ENCODE measurements around the gene RGS2. TPM values are rescaled to one million over a fixed set of nuclear protein-coding genes. Genes with fewer than 3 reads are reported as not detected.

The RGS2 gene
- total and polyA plus RNA-seq, 2 experiments from 2014 or later = 196 to 283 TPM

DNA sequence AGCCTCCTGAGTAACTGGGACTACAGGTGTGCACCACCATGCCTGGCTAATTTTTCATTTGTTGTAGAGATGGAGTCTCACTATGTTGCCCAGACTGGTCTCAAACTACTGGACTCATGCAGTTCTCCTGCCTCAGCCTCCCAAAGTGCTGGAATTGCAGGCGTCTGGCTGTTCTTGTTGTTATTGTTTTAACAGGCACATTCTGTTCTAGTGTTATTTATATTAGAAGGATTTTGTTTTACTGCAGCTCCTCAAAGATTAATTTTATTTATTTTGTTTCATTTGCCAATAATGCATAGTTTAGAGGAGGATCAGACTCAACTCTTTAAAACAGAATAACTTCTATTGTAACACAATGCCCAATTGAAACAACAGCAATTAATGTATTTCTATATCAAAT lies 35.5 kb downstream of the RGS2 start:
- WGBS (ENCODE audit: low lambda C conversion rate, missing lambda C conversion rate) = 76% methylated on average over 1 of the region's 1 CpG
- H3K9me2 ChIP-seq (replicated peaks; ENCODE audit: insufficient read depth) = no peaks in the 10 kb centered on the region
- TF ChIP-seq EZH2 (IDR thresholded peaks at IDR 0.05; ENCODE audit: borderline replicate concordance) (no peak), EZH2phosphoT487 (IDR thresholded peaks at IDR 0.05; ENCODE audit: low read depth, severe bottlenecking, unreplicated experiment) (no peak)
- TF ChIP-seq, protein P1, sequence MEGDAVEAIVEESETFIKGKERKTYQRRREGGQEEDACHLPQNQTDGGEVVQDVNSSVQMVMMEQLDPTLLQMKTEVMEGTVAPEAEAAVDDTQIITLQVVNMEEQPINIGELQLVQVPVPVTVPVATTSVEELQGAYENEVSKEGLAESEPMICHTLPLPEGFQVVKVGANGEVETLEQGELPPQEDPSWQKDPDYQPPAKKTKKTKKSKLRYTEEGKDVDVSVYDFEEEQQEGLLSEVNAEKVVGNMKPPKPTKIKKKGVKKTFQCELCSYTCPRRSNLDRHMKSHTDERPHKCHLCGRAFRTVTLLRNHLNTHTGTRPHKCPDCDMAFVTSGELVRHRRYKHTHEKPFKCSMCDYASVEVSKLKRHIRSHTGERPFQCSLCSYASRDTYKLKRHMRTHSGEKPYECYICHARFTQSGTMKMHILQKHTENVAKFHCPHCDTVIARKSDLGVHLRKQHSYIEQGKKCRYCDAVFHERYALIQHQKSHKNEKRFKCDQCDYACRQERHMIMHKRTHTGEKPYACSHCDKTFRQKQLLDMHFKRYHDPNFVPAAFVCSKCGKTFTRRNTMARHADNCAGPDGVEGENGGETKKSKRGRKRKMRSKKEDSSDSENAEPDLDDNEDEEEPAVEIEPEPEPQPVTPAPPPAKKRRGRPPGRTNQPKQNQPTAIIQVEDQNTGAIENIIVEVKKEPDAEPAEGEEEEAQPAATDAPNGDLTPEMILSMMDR (IDR thresholded peaks at IDR 0.05; ENCODE audit: poor library complexity) = no peak
- no peak overlapping the region for H3K27ac ChIP-seq
- H3K4me3 ChIP-seq = no peak overlapping the region
- no peak overlapping the region for H3K4me2 ChIP-seq
- H3K36me3 ChIP-seq (replicated peaks; ENCODE audit: insufficient read depth, low read depth) = no peaks in the 10 kb centered on the region
- no peaks in the 10 kb centered on the region for H3K79me2 ChIP-seq
- H4K20me1 ChIP-seq (ENCODE audit: insufficient read depth, poor library complexity, severe bottlenecking) = no peaks in the 10 kb centered on the region
- H2AFZ ChIP-seq = no peak overlapping the region
- no peaks in the 10 kb centered on the region for H3K27me3 ChIP-seq
- no peaks in the 10 kb centered on the region for H3K4me1 ChIP-seq (ENCODE audit: insufficient read depth)
- no peak for DNase-seq (ENCODE audit: low spot score)
- H3K9me3 ChIP-seq (ENCODE audit: low read depth) = no peaks in the 10 kb centered on the region

DNA sequence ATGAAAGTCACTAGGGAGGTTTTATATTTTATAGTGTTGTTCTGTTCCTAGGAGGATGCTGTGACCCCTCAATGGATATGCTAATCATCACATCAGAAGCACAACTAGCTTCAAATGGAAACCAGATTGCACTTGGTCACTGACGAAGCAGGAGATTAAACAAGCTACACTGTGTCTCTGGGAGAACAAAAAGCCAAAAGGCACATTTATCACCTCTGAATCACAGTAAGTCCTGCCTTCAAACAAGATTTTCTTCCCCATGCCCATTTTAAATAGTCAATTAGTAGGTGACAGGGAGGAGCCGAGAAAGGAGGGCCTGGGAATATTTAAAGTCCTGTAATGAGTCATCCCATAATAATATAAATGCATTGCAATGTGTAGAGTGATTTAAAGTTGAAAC lies 38.1 kb downstream of the RGS2 start:
- Histone ChIP-seq H3K4me1 (ENCODE audit: insufficient read depth) (no peaks in the 10 kb centered on the region), H2AFZ (no peak overlapping the region), H3K36me3 (replicated peaks; ENCODE audit: insufficient read depth, low read depth) (no peaks in the 10 kb centered on the region), H3K9me2 (replicated peaks; ENCODE audit: insufficient read depth) (no peaks in the 10 kb centered on the region), H3K27me3 (no peaks in the 10 kb centered on the region), H3K27ac (no peak overlapping the region), H3K4me3 (no peak overlapping the region), H3K9me3 (ENCODE audit: low read depth) (no peaks in the 10 kb centered on the region), H4K20me1 (ENCODE audit: insufficient read depth, poor library complexity, severe bottlenecking) (no peaks in the 10 kb centered on the region), H3K79me2 (no peaks in the 10 kb centered on the region), H3K4me2 (no peak overlapping the region)
- TF ChIP-seq, protein P1 (IDR thresholded peaks at IDR 0.05; ENCODE audit: poor library complexity) = no peak
- TF ChIP-seq EZH2 (IDR thresholded peaks at IDR 0.05; ENCODE audit: borderline replicate concordance) (no peak), EZH2phosphoT487 (IDR thresholded peaks at IDR 0.05; ENCODE audit: low read depth, severe bottlenecking, unreplicated experiment) (no peak)
- DNase-seq (ENCODE audit: low spot score) = no peak
- WGBS (ENCODE audit: low lambda C conversion rate, missing lambda C conversion rate) = 58% methylated on average over 2 of the region's 2 CpGs

DNA sequence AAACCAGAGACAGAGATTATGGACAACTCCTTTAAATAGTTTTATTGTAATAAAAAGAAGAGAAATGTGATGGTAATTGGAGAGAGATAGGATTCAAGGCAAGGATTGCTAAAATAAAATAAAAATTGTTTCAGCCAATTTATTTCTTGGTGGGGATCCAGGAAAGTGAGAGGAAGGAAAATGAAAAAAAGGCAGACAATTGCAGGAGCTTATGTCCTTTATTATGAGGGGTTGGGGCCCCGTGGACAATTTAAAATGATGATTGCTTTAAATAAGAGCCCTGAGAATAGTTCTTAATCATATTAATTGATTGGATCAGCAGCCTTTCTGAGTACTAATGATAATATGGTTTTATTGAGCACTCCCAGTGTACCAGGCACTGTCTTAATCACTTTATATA lies 40.2 kb downstream of the RGS2 start:
- TF ChIP-seq EZH2phosphoT487 (IDR thresholded peaks at IDR 0.05; ENCODE audit: low read depth, severe bottlenecking, unreplicated experiment) (no peak), EZH2 (IDR thresholded peaks at IDR 0.05; ENCODE audit: borderline replicate concordance) (no peak)
- TF ChIP-seq, protein P1 (IDR thresholded peaks at IDR 0.05; ENCODE audit: poor library complexity) = no peak
- no peak overlapping the region for H3K27ac ChIP-seq
- no peak overlapping the region for H2AFZ ChIP-seq
- no peaks in the 10 kb centered on the region for H4K20me1 ChIP-seq (ENCODE audit: insufficient read depth, poor library complexity, severe bottlenecking)
- DNase-seq (ENCODE audit: low spot score) = no peak
- H3K9me2 ChIP-seq (replicated peaks; ENCODE audit: insufficient read depth) = no peaks in the 10 kb centered on the region
- H3K4me3 ChIP-seq = no peak overlapping the region
- H3K36me3 ChIP-seq (replicated peaks; ENCODE audit: insufficient read depth, low read depth) = no peaks in the 10 kb centered on the region
- H3K79me2 ChIP-seq = no peaks in the 10 kb centered on the region
- 59% methylated on average over 1 of the region's 1 CpG for WGBS (ENCODE audit: low lambda C conversion rate, missing lambda C conversion rate)
- no peak overlapping the region for H3K4me2 ChIP-seq
- no peaks in the 10 kb centered on the region for H3K27me3 ChIP-seq
- no peaks in the 10 kb centered on the region for H3K9me3 ChIP-seq (ENCODE audit: low read depth)
- H3K4me1 ChIP-seq (ENCODE audit: insufficient read depth) = no peaks in the 10 kb centered on the region

DNA sequence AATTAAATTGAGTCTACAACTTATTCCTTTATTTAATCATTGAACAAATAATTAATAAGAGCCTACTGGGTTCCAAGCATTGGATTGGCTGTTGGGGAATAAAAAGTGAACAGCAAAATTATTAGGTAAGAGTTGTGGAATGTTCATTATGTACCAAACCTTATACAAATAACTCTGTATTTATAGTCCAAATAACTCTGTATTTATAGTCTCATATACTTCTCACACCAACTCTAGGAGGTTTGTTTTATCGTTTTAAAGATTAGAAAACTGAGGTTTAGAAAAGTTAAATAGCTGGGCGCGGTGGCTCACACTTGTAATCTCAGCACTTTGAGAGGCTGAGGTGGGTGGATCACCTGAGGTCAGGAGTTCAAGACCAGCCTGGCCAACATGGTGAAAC lies 40.6 kb downstream of the RGS2 start:
- TF ChIP-seq EZH2phosphoT487 (IDR thresholded peaks at IDR 0.05; ENCODE audit: low read depth, severe bottlenecking, unreplicated experiment) = no peak
- TF ChIP-seq EZH2 (IDR thresholded peaks at IDR 0.05; ENCODE audit: borderline replicate concordance) = no peak
- TF ChIP-seq, protein P1 (IDR thresholded peaks at IDR 0.05; ENCODE audit: poor library complexity) = no peak
- WGBS (ENCODE audit: low lambda C conversion rate, missing lambda C conversion rate) = 75% methylated on average over 3 of the region's 3 CpGs
- Histone ChIP-seq H3K27ac (no peak overlapping the region), H3K4me2 (no peak overlapping the region), H3K36me3 (replicated peaks; ENCODE audit: insufficient read depth, low read depth) (no peaks in the 10 kb centered on the region), H3K79me2 (no peaks in the 10 kb centered on the region), H2AFZ (no peak overlapping the region), H3K9me3 (ENCODE audit: low read depth) (no peaks in the 10 kb centered on the region), H3K9me2 (replicated peaks; ENCODE audit: insufficient read depth) (no peaks in the 10 kb centered on the region), H3K4me1 (ENCODE audit: insufficient read depth) (no peaks in the 10 kb centered on the region), H4K20me1 (ENCODE audit: insufficient read depth, poor library complexity, severe bottlenecking) (no peaks in the 10 kb centered on the region), H3K4me3 (no peak overlapping the region), H3K27me3 (no peaks in the 10 kb centered on the region)
- DNase-seq (ENCODE audit: low spot score) = no peak

Data from hepatocyte (in vitro differentiated cells).